Stimulated activated CD4-positive, alpha-beta T cell treated with anti-CD3 and anti-CD28 coated beads, Interleukin-1b, Interleukin-23, amount 100 ng/mL, for 1 hour (primary cell): ENCODE measurements around the gene MME.

ENCODE experiments used
- DNase-seq, 2 donors: peaks; one replicate each; pipeline ENCODE4 v3.0.0-alpha.2; 2020; ENCODE audit warnings: low read depth in 2 of 2

The MME gene

GRCh38 chr3:155147588-155147987 is 67.5 kb downstream of the MME start:
- no peak for DNase-seq

GRCh38 chr3:155149494-155149893 is 69.4 kb downstream of the MME start:
- no peak for DNase-seq

GRCh38 chr3:155153242-155154186 is 73.4 kb downstream of the MME start:
- DNase-seq = no peak

GRCh38 chr3:155154255-155154654 is 74.1 kb downstream of the MME start:
- no peak for DNase-seq

GRCh38 chr3:155158346-155159037 is 78.4 kb downstream of the MME start:
- no peak for DNase-seq

- DNase-seq = no peak
Observed at GRCh38 chr3:155159301-155159700, 79.2 kb downstream of the MME start.

- no peak for DNase-seq
Observed at GRCh38 chr3:155161640-155162292, 81.6 kb downstream of the MME start.

GRCh38 chr3:155164306-155164705 is 84.2 kb downstream of the MME start:
- no peak for DNase-seq

- DNase-seq = no peak
Observed at GRCh38 chr3:155166441-155166840, 86.3 kb downstream of the MME start.

- no peak for DNase-seq
Observed at GRCh38 chr3:155169197-155169596, 89.1 kb downstream of the MME start.

GRCh38 chr3:155173771-155174170 is 93.7 kb downstream of the MME start:
- no peak for DNase-seq

- DNase-seq = no peak
Observed at GRCh38 chr3:155178810-155179436, 98.8 kb downstream of the MME start.

GRCh38 chr3:155179437-155179827 is 99.3 kb downstream of the MME start:
- DNase-seq = no peak

GRCh38 chr3:155179966-155180757 is 100.0 kb downstream of the MME start:
- no peak for DNase-seq

- no peak for DNase-seq
Observed at GRCh38 chr3:155182467-155182866, 102.3 kb downstream of the MME start.

- no peak for DNase-seq
Observed at GRCh38 chr3:155184011-155184410, 103.9 kb downstream of the MME start.

- no peak for DNase-seq
Observed at GRCh38 chr3:155185631-155186071, 105.5 kb downstream of the MME start.

- no peak for DNase-seq
Observed at GRCh38 chr3:155188031-155188430, 107.9 kb downstream of the MME start.

GRCh38 chr3:155189478-155189877 is 109.4 kb downstream of the MME start:
- DNase-seq = no peak

- DNase-seq = no peak
Observed at GRCh38 chr3:155190691-155191090, 110.6 kb downstream of the MME start.
